ENCODE results near the gene OCLN. TPM values are rescaled to one million over a fixed set of nuclear protein-coding genes. Genes with fewer than 3 reads are reported as not detected.

The OCLN gene
- total and polyA plus RNA-seq, 7 donors = 0.06 to 0.58 (median 0.21) TPM

DNA sequence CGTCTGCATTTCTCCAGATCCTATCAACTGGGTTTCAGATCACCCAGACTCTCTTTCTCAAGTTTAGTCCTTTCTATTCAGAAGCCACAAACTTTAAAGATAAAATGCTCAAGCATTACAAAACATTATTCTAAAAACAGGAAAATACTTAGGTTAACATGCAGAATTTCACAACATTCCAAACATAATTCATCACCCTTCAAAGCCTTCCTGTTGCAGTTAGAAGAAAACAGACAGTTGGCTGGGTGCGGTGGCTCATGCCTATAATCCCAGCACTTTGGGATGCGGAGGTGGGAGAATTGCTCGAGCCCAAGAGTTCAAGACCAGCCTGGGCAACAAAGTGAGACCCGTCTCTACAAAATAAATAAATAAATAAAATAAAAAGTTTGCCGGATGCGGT is 7.7 kb upstream of the OCLN start:
- Histone ChIP-seq H3K4me3 (no peak overlapping the region), H3K4me1 (no peaks in the 10 kb centered on the region), H3K27ac (no peak overlapping the region), H3K9me3 (no peaks in the 10 kb centered on the region), H3K36me3 (ENCODE audit: insufficient read depth in 1 of 2, low read depth in 1 of 2) (no peaks in the 10 kb centered on the region), H3K27me3 (ENCODE audit: insufficient read depth in 3 of 3, low read length in 2 of 3) (peaks cover 0 to 13% (median 3%) of the 10 kb centered on the region in 3 donors)
- 73 to 79% (median 75%) methylated on average over 7 of the region's 7 CpGs for WGBS, 3 donors
- DNase-seq (no peak), ATAC-seq (no peak)
- TF ChIP-seq CTCF (IDR thresholded peaks at IDR 0.05) = no peak
- intact Hi-C loops (cut with DNase I) = no loop called here

DNA sequence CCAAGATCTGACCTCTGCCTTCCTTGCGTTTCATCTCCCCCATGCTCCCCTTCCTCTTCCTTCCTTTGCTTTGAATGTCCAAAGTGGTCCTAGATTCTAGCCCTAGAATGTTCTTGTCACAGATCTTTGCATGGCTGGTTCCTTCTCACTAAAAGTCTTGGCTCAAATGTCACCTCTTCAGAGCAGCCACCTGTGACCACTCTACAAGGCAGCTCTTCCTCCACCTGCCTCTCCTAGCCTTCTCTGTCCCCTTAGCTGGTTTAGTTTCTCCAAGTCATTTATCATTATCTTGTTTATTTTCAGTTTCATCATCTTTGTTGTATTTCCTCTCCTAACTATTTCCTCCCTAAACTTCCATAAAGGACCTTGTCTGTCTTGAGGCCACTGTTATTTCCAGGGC is 7.1 kb upstream of the OCLN start:
- no peak for ATAC-seq
- no peak for TF ChIP-seq CTCF (IDR thresholded peaks at IDR 0.05)
- H3K9me3 ChIP-seq = no peaks in the 10 kb centered on the region
- H3K27me3 ChIP-seq (ENCODE audit: insufficient read depth in 3 of 3, low read length in 2 of 3) = peaks cover 0 to 13% (median 3%) of the 10 kb centered on the region in 3 donors
- no peaks in the 10 kb centered on the region for H3K4me1 ChIP-seq
- intact Hi-C loops (cut with DNase I) = no loop called here
- H3K36me3 ChIP-seq (ENCODE audit: insufficient read depth in 1 of 2, low read depth in 1 of 2) = no peaks in the 10 kb centered on the region
- no peak overlapping the region for H3K27ac ChIP-seq
- no peak for DNase-seq
- WGBS, 3 donors = 68 to 80% (median 71%) methylated on average over 1 of the region's 1 CpG
- no peak overlapping the region for H3K4me3 ChIP-seq

GRCh38 chr5:69489246-69489645 is 3.3 kb upstream of the OCLN start:
- Histone ChIP-seq H3K4me3 (no peak overlapping the region), H3K9me3 (no peaks in the 10 kb centered on the region), H3K27ac (no peak overlapping the region), H3K36me3 (ENCODE audit: insufficient read depth in 1 of 2, low read depth in 1 of 2) (no peaks in the 10 kb centered on the region), H3K4me1 (no peaks in the 10 kb centered on the region), H3K27me3 (ENCODE audit: insufficient read depth in 3 of 3, low read length in 2 of 3) (peaks cover 0 to 49% (median 14%) of the 10 kb centered on the region in 3 donors)
- no peak for DNase-seq
- no peak for TF ChIP-seq CTCF (IDR thresholded peaks at IDR 0.05)
- WGBS, 3 donors = 51 to 74% (median 51%) methylated on average over 4 of the region's 4 CpGs
- intact Hi-C loops (cut with DNase I) = no loop called here
- ATAC-seq = no peak

DNA sequence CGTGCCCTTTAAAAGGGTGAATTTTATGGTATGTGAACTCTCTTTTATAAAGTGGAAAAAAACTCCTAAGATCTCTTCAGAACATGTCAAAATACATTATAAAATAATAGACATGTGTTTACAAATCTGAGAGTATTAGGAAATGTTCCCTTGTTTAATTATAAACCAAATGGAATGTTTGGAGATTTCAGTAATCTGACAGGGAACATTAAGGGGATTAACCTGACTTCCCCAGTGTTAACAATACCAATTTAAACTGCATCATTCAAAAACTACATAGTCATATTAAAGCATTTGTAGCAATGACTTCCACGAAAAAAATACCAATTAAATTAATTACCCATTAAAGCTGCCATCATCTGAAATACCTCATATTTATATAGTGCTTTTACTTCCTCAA is 1.6 kb upstream of the OCLN start:
- Histone ChIP-seq H3K4me3 (no peak overlapping the region), H3K9me3 (no peaks in the 10 kb centered on the region), H3K4me1 (no peaks in the 10 kb centered on the region), H3K27ac (no peak overlapping the region), H3K27me3 (ENCODE audit: insufficient read depth in 3 of 3, low read length in 2 of 3) (peaks cover 0 to 66% (median 14%) of the 10 kb centered on the region in 3 donors), H3K36me3 (ENCODE audit: insufficient read depth in 1 of 2, low read depth in 1 of 2) (no peaks in the 10 kb centered on the region)
- intact Hi-C loops (cut with DNase I) = no loop called here
- ATAC-seq (no peak), DNase-seq (no peak)
- 55 to 69% (median 67%) methylated on average over 2 of the region's 2 CpGs for WGBS, 3 donors
- TF ChIP-seq CTCF (IDR thresholded peaks at IDR 0.05) = no peak

DNA sequence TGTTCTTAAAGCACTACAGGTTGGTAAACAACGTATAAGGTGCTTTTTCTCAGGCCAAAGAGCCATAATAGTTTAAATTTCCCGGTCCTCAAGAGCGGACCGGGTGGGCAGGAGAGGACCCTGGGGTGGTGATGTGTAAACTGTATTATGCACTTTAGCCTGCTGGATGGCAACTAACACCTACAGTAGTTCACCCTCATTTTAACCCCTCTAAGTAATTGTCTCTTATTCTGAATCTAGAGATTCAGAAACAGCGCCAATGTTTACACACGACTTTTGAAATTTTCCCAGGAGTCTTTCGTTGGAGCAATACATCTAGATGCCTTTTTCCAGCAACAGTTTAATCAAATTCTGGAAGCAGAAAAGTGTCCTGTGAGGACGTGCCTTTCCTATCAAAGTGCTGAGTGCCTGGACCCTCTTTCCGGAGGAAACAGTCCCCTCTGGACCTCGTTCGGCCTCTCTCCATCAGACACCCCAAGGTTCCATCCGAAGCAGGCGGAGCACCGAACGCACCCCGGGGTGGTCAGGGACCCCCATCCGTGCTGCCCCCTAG is 676 bp upstream of the OCLN start:
- no peaks in the 10 kb centered on the region for H3K4me1 ChIP-seq
- H3K27ac ChIP-seq = no peak overlapping the region
- intact Hi-C loops (cut with DNase I) = no loop called here
- no peak for ATAC-seq
- no peak for TF ChIP-seq CTCF (IDR thresholded peaks at IDR 0.05)
- H3K9me3 ChIP-seq = no peaks in the 10 kb centered on the region
- WGBS, 3 donors = 6 to 9% (median 8%) methylated on average over 17 of the region's 17 CpGs
- peaks cover 0 to 71% (median 14%) of the 10 kb centered on the region in 3 donors for H3K27me3 ChIP-seq (ENCODE audit: insufficient read depth in 3 of 3, low read length in 2 of 3)
- H3K36me3 ChIP-seq (ENCODE audit: insufficient read depth in 1 of 2, low read depth in 1 of 2) = no peaks in the 10 kb centered on the region
- no peak for DNase-seq
- peak overlapping the region; percentile 70 for H3K4me3 ChIP-seq
